Hepatocyte (in vitro differentiated cells): ENCODE results near the gene FLRT1. TPM values are rescaled to one million over a fixed set of nuclear protein-coding genes. Genes with fewer than 3 reads are reported as not detected.
A peak's percentile ranks its signal among the peaks of the same experiment; 100 is the strongest.

Source experiments
- DNase-seq: peaks from one replicate; pipeline ENCODE4 v3.0.0-alpha.2; 2016; ENCODE audit warnings: low spot score
- H2AFZ ChIP-seq: fragments of 200-600 bp; sonication (generic); 2 replicates; pipeline ENCODE4 v1.6.0; 2016; ENCODE audit warnings: antibody characterized with exemption, mild to moderate bottlenecking
- H3K27ac ChIP-seq: fragments of 200-600 bp; sonication (generic); 2 replicates; pipeline ENCODE4 v1.5.1; 2016; ENCODE audit warnings: mild to moderate bottlenecking
- H3K27me3 ChIP-seq: fragments of 200-600 bp; sonication (generic); 2 replicates; pipeline ENCODE4 v1.6.1; 2016
- H3K36me3 ChIP-seq: fragments of 200-600 bp; sonication (generic); replicated peaks from 2 replicates; pipeline ENCODE4 v1.5.1; 2016; ENCODE audit warnings: low read depth; ENCODE audit not compliant: insufficient read depth
- H3K4me1 ChIP-seq: fragments of 200-600 bp; sonication (generic); 2 replicates; pipeline ENCODE4 v1.5.1; 2016; ENCODE audit warnings: mild to moderate bottlenecking, moderate library complexity; ENCODE audit not compliant: insufficient read depth
- H3K4me2 ChIP-seq: fragments of 200-600 bp; sonication (generic); 2 replicates; pipeline ENCODE4 v1.6.0; 2016
- H3K4me3 ChIP-seq: fragments of 200-600 bp; sonication (generic); 2 replicates; pipeline ENCODE4 v1.5.1; 2016; ENCODE audit warnings: mild to moderate bottlenecking
- H3K79me2 ChIP-seq: fragments of 200-600 bp; sonication (generic); 2 replicates; pipeline ENCODE4 v1.6.0; 2017; ENCODE audit warnings: mild to moderate bottlenecking
- H3K9me2 ChIP-seq: fragments of 200-600 bp; sonication (generic); replicated peaks from 2 replicates; pipeline ENCODE4 v1.6.0; 2017; ENCODE audit warnings: mild to moderate bottlenecking; ENCODE audit not compliant: insufficient read depth
- H3K9me3 ChIP-seq: fragments of 200-600 bp; sonication (generic); 2 replicates; pipeline ENCODE4 v1.5.1; 2016; ENCODE audit warnings: low read depth, mild to moderate bottlenecking
- H4K20me1 ChIP-seq: fragments of 200-600 bp; sonication (generic); 2 replicates; pipeline ENCODE4 v1.6.0; 2016; ENCODE audit warnings: mild to moderate bottlenecking; ENCODE audit not compliant: insufficient read depth, poor library complexity, severe bottlenecking
- EZH2 ChIP-seq: fragments of 200-600 bp; sonication (generic); IDR thresholded peaks from 2 replicates; pipeline ENCODE4 v1.6.1; 2016; ENCODE audit warnings: antibody characterized with exemption, mild to moderate bottlenecking, borderline replicate concordance
- EZH2phosphoT487 ChIP-seq: fragments of 200-600 bp; sonication (generic); IDR thresholded peaks from one replicate; pipeline ENCODE4 v1.6.1; 2018; ENCODE audit warnings: antibody characterized with exemption, mild to moderate bottlenecking, low read depth, moderate library complexity; ENCODE audit not compliant: unreplicated experiment, severe bottlenecking
- WGBS: methylation state at CpG from one replicate; pipeline ENCODE4 v1.1.6; 2016; ENCODE audit warnings: low lambda C conversion rate; ENCODE audit errors: missing lambda C conversion rate; 5-methylcytosine and 5-hydroxymethylcytosine counted together
- polyA plus RNA-seq: library from polyadenylated mRNA; unstranded; fragments of >200 nt; fragmentation: Nextera tagmentation; extraction: Ambion mirVana; gene quantifications from 2 replicates; pipeline ENCODE4 v1.2.1, GENCODE V29; 2016
- total RNA-seq: library from RNA; depleted of rRNA; stranded (reverse); fragments of >200 nt; gene quantifications from 2 replicates; pipeline ENCODE4 v1.2.3, GENCODE V29; 2014
- TF ChIP-seq, protein P1 (sequence below): fragments of 200-600 bp; sonication (generic); IDR thresholded peaks from 2 replicates; pipeline ENCODE4 v1.5.1; 2016; ENCODE audit warnings: antibody characterized with exemption, mild to moderate bottlenecking; ENCODE audit not compliant: poor library complexity

The FLRT1 gene
- total and polyA plus RNA-seq, 2 experiments from 2014 or later, result 0.34 to 0.43 TPM

DNA sequence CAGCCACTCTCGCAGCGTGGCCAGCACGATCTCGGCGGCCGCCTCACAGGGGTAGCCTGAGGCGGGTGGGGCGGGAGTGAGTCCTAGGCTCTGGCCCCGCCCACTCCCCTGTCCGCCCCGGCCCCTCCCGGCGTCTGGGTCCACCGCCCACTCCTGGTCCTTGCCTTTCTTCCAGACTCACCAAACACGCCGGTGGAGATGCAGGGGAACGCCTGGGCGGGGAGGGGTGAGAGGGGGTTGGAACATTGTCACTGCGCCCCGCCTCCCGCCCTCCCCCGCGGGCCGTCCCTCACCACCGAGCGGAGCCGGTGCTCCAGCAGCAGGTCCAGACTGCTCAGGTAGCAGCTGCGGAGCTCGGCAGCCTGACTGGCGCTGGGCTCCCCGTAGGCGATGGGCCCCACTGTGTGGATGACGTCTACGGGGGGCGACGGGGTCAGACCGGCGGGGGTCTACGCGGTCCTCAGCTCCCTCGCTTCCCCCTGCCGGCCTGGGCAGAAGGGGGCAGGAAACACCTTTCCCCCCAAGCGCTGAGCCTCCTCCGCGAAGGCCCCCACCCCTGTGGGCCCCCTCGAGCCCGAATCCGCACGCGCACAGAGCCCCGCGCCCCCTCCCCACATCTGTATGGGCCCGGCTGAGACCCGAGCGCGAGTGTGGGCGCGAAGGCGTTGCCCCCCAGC lies 36.2 kb upstream of the FLRT1 start:
- WGBS, result 4% methylated on average over 5 of the region's 59 CpGs
- Histone ChIP-seq H2AFZ (no peak overlapping the region), H3K79me2 (no peaks in the 10 kb centered on the region), H3K4me2 (peak overlapping the region; percentile 90), H4K20me1 (peaks cover 21% of the 10 kb centered on the region), H3K36me3 (no peaks in the 10 kb centered on the region), H3K27me3 (no peaks in the 10 kb centered on the region), H3K4me3 (no peak overlapping the region), H3K27ac (no peak overlapping the region), H3K9me3 (no peaks in the 10 kb centered on the region), H3K4me1 (peaks cover 34% of the 10 kb centered on the region), H3K9me2 (no peaks in the 10 kb centered on the region)
- DNase-seq, result peak; percentile 88
- no peak for TF ChIP-seq EZH2phosphoT487
- TF ChIP-seq EZH2, result no peak
- TF ChIP-seq, protein P1, sequence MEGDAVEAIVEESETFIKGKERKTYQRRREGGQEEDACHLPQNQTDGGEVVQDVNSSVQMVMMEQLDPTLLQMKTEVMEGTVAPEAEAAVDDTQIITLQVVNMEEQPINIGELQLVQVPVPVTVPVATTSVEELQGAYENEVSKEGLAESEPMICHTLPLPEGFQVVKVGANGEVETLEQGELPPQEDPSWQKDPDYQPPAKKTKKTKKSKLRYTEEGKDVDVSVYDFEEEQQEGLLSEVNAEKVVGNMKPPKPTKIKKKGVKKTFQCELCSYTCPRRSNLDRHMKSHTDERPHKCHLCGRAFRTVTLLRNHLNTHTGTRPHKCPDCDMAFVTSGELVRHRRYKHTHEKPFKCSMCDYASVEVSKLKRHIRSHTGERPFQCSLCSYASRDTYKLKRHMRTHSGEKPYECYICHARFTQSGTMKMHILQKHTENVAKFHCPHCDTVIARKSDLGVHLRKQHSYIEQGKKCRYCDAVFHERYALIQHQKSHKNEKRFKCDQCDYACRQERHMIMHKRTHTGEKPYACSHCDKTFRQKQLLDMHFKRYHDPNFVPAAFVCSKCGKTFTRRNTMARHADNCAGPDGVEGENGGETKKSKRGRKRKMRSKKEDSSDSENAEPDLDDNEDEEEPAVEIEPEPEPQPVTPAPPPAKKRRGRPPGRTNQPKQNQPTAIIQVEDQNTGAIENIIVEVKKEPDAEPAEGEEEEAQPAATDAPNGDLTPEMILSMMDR, result no peak

GRCh38 chr11:64000026-64000739 lies 35.5 kb upstream of the FLRT1 start:
- Histone ChIP-seq H3K4me2 (peak overlapping the region; percentile 90), H3K79me2 (no peaks in the 10 kb centered on the region), H3K36me3 (no peaks in the 10 kb centered on the region), H2AFZ (no peak overlapping the region), H3K27ac (no peak overlapping the region), H4K20me1 (peaks cover 19% of the 10 kb centered on the region), H3K4me3 (no peak overlapping the region), H3K9me3 (no peaks in the 10 kb centered on the region), H3K9me2 (no peaks in the 10 kb centered on the region), H3K4me1 (peaks cover 34% of the 10 kb centered on the region), H3K27me3 (no peaks in the 10 kb centered on the region)
- TF ChIP-seq, protein P1, result peak; percentile 79
- TF ChIP-seq EZH2, result no peak
- peak; percentile 93 for DNase-seq
- WGBS, result 5% methylated on average over 20 of the region's 67 CpGs

DNA sequence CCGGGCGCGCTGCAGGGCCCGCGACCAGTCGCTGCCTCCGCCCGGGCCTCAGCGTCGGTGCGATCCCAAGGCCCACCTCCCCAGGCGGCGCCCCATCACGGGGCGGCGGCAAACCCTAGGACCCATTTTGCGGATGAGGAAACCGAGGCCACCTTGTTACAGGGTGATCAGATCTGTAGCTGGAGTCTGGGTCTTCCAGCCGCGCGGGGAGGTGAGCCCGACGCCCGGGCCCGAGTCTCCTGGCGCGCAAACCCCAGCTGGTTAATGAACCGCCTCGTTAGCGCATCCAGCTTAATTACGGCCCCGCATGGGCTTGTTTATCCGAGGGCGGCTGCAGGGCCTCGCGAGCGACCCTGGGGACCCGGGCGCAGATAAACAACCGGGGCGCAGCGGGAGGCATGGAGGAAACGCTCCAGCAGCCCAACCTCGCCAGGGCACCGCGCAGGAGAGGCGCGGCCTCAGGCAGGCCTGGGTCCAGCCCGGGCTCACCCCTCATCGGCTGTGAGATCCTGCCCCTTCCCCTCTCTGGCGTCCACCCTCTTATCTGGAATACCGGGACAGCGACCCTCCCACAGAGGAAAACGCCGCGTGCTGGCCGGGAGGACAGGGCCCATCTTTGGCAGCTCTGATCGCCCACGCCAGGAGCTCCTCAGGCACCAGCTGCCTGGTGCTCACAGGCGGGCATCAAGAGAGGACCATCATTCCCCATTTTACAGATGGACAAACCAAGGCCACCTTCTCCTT lies 34.8 kb upstream of the FLRT1 start:
- no peak overlapping the region for H2AFZ ChIP-seq
- no peaks in the 10 kb centered on the region for H3K9me3 ChIP-seq
- TF ChIP-seq EZH2phosphoT487 (no peak), EZH2 (no peak)
- TF ChIP-seq, protein P1, result no peak
- H3K4me1 ChIP-seq, result peaks cover 34% of the 10 kb centered on the region
- H3K79me2 ChIP-seq, result no peaks in the 10 kb centered on the region
- H3K9me2 ChIP-seq, result no peaks in the 10 kb centered on the region
- H3K4me3 ChIP-seq, result no peak overlapping the region
- WGBS, result 57% methylated on average over 51 of the region's 60 CpGs
- H4K20me1 ChIP-seq, result peaks cover 19% of the 10 kb centered on the region
- H3K4me2 ChIP-seq, result peak overlapping the region; percentile 90
- DNase-seq, result no peak
- H3K27me3 ChIP-seq, result no peaks in the 10 kb centered on the region
- H3K36me3 ChIP-seq, result no peaks in the 10 kb centered on the region
- H3K27ac ChIP-seq, result no peak overlapping the region
